ENCODE data around the gene NLGN4Y. TPM values are rescaled to one million over a fixed set of nuclear protein-coding genes. Genes with fewer than 3 reads are reported as not detected.

Gene NLGN4Y
- total RNA-seq: 46.2 TPM in 1 of 2 replicates, not detected in the other

GRCh38 chrY:14524272-14525231 lies at the start of gene NLGN4Y:
TSS of gene NLGN4Y (plus strand) at chrY:14524529. CDS start at chrY:14622120, 97,591 bp downstream.

